ENCODE measurements around the gene MFAP4.

Gene MFAP4

GRCh38 chr17:19365499-19365817, 21.5 kb downstream of the MFAP4 start:
- Histone ChIP-seq H3K9me3 (no peaks in the 10 kb centered on the region), H3K9ac (no peak overlapping the region), H3K4me2 (no peak overlapping the region), H3K27ac (no peak overlapping the region), H3K4me1 (peaks cover 25% of the 10 kb centered on the region), H4K20me1 (peaks cover 34% of the 10 kb centered on the region), H3K36me3 (no peaks in the 10 kb centered on the region), H3K27me3 (0 out of 2 replicates have a peak, but pooled peaks cover 11% of the 10 kb centered on the region), H3K4me3 (no peak overlapping the region)
- TF ChIP-seq Cebpa-rat (IDR thresholded peaks at IDR 0.05): no peak

- no peak for TF ChIP-seq Cebpa-rat (IDR thresholded peaks at IDR 0.05)
- peaks cover 29% of the 10 kb centered on the region for H4K20me1 ChIP-seq
- H3K9ac ChIP-seq: no peak overlapping the region
- no peak overlapping the region for H3K4me2 ChIP-seq
- H3K9me3 ChIP-seq: no peaks in the 10 kb centered on the region
- H3K4me3 ChIP-seq: no peak overlapping the region
- H3K36me3 ChIP-seq: no peaks in the 10 kb centered on the region
- peaks cover 20% of the 10 kb centered on the region for H3K4me1 ChIP-seq
- H3K27ac ChIP-seq: no peak overlapping the region
- 0 out of 2 replicates have a peak, but pooled peaks cover 11% of the 10 kb centered on the region for H3K27me3 ChIP-seq
These were observed 22.1 kb downstream of the MFAP4 start for GRCh38 chr17:19364699-19365498.

GRCh38 chr17:19363460-19364035, 23.4 kb downstream of the MFAP4 start:
- Histone ChIP-seq H3K9ac (no peak overlapping the region), H3K4me2 (peak overlapping the region; percentile 93), H3K4me3 (peak overlapping the region; percentile 74)

GRCh38 chr17:19363114-19363438, 23.9 kb downstream of the MFAP4 start:
- Histone ChIP-seq H4K20me1 (peaks cover 17% of the 10 kb centered on the region; the same call in 1 of the 2 replicates), H3K4me1 (peaks cover 13% of the 10 kb centered on the region), H3K9ac (no peak overlapping the region), H3K27me3 (0 out of 2 replicates have a peak, but pooled peaks cover 11% of the 10 kb centered on the region), H3K27ac (no peak overlapping the region), H3K4me3 (peak overlapping the region; percentile 74), H3K4me2 (peak overlapping the region; percentile 93), H3K36me3 (no peaks in the 10 kb centered on the region), H3K9me3 (no peaks in the 10 kb centered on the region)
- TF ChIP-seq Cebpa-rat (IDR thresholded peaks at IDR 0.05): no peak

More at GRCh38 chr17:19363460-19364035, 23.4 kb downstream of the MFAP4 start:
- H3K36me3 ChIP-seq: no peaks in the 10 kb centered on the region
- peaks cover 19% of the 10 kb centered on the region; the same call in 1 of the 2 replicates for H4K20me1 ChIP-seq
- no peak overlapping the region for H3K27ac ChIP-seq
- H3K4me1 ChIP-seq: peaks cover 13% of the 10 kb centered on the region
- H3K9me3 ChIP-seq: no peaks in the 10 kb centered on the region
- TF ChIP-seq Cebpa-rat (IDR thresholded peaks at IDR 0.05): no peak
- 0 out of 2 replicates have a peak, but pooled peaks cover 11% of the 10 kb centered on the region for H3K27me3 ChIP-seq

- Histone ChIP-seq H3K27ac (0 out of 2 replicates have a peak within 1 kb of the TSS, but pooled peaks have one; percentile 18), H3K4me3 (peak within 1 kb of the TSS; percentile 74), H3K36me3 (no peaks in the 10 kb centered on the region), H3K4me2 (peak within 1 kb of the TSS; percentile 93), H3K9ac (peak within 1 kb of the TSS; percentile 67), H4K20me1 (peaks cover 11% of the 10 kb centered on the region; the same call in 1 of the 2 replicates), H3K9me3 (no peaks in the 10 kb centered on the region), H3K4me1 (peaks cover 13% of the 10 kb centered on the region), H3K27me3 (0 out of 2 replicates have a peak, but pooled peaks cover 11% of the 10 kb centered on the region)
- no peak for TF ChIP-seq Cebpa-rat (IDR thresholded peaks at IDR 0.05)
These were observed 24.5 kb downstream of the MFAP4 start, which contains the start of gene B9D1 for GRCh38 chr17:19362277-19363113. B9D1 (minus strand) TSS chr17:19362723; CDS start chr17:19362569, 154 bp downstream.

- no peaks in the 10 kb centered on the region for H3K36me3 ChIP-seq
- H3K4me1 ChIP-seq: peaks cover 13% of the 10 kb centered on the region
- H3K27me3 ChIP-seq: 0 out of 2 replicates have a peak, but pooled peaks cover 11% of the 10 kb centered on the region
- peak overlapping the region; percentile 67 for H3K9ac ChIP-seq
- peaks cover 11% of the 10 kb centered on the region; the same call in 1 of the 2 replicates for H4K20me1 ChIP-seq
- peak overlapping the region; percentile 93 for H3K4me2 ChIP-seq
- peak overlapping the region; percentile 74 for H3K4me3 ChIP-seq
- TF ChIP-seq Cebpa-rat (IDR thresholded peaks at IDR 0.05): no peak
- H3K9me3 ChIP-seq: no peaks in the 10 kb centered on the region
- no peak overlapping the region for H3K27ac ChIP-seq
These were observed 25.1 kb downstream of the MFAP4 start for GRCh38 chr17:19361944-19362276.

- no peak overlapping the region for H3K9ac ChIP-seq
- peaks cover 11% of the 10 kb centered on the region; the same call in 1 of the 2 replicates for H4K20me1 ChIP-seq
- no peaks in the 10 kb centered on the region for H3K36me3 ChIP-seq
- H3K27ac ChIP-seq: no peak overlapping the region
- peaks cover 13% of the 10 kb centered on the region for H3K4me1 ChIP-seq
- H3K4me2 ChIP-seq: no peak overlapping the region
- H3K27me3 ChIP-seq: 0 out of 2 replicates have a peak, but pooled peaks cover 11% of the 10 kb centered on the region
- no peaks in the 10 kb centered on the region for H3K9me3 ChIP-seq
- H3K4me3 ChIP-seq: no peak overlapping the region
- no peak for TF ChIP-seq Cebpa-rat (IDR thresholded peaks at IDR 0.05)
These were observed 25.7 kb downstream of the MFAP4 start for GRCh38 chr17:19361326-19361725.

GRCh38 chr17:19360772-19361171, 26.2 kb downstream of the MFAP4 start:
- no peaks in the 10 kb centered on the region for H3K36me3 ChIP-seq
- H3K27me3 ChIP-seq: 0 out of 2 replicates have a peak, but pooled peaks cover 11% of the 10 kb centered on the region
- no peaks in the 10 kb centered on the region for H3K9me3 ChIP-seq
- H3K27ac ChIP-seq: no peak overlapping the region
- peaks cover 13% of the 10 kb centered on the region for H3K4me1 ChIP-seq
- H4K20me1 ChIP-seq: peaks cover 11% of the 10 kb centered on the region; the same call in 1 of the 2 replicates
- H3K9ac ChIP-seq: no peak overlapping the region
- no peak for TF ChIP-seq Cebpa-rat (IDR thresholded peaks at IDR 0.05)
- no peak overlapping the region for H3K4me3 ChIP-seq
- no peak overlapping the region for H3K4me2 ChIP-seq

GRCh38 chr17:19359856-19360255, 27.1 kb downstream of the MFAP4 start:
- TF ChIP-seq Cebpa-rat (IDR thresholded peaks at IDR 0.05): no peak
- Histone ChIP-seq H3K27me3 (0 out of 2 replicates have a peak, but pooled peaks cover 7% of the 10 kb centered on the region), H3K9me3 (no peaks in the 10 kb centered on the region), H3K4me2 (no peak overlapping the region), H4K20me1 (peaks cover 9% of the 10 kb centered on the region; the same call in 1 of the 2 replicates), H3K36me3 (no peaks in the 10 kb centered on the region), H3K9ac (no peak overlapping the region), H3K4me3 (no peak overlapping the region), H3K4me1 (peaks cover 13% of the 10 kb centered on the region), H3K27ac (no peak overlapping the region)
